ENCODE measurements around the gene ELP2. TPM values are rescaled to one million over a fixed set of nuclear protein-coding genes. Genes with fewer than 3 reads are reported as not detected.
"Not testable (repeated sequence)": the region's sequence is repeated elsewhere in the genome, so short reads cannot be mapped to it uniquely, and the experiment has no call there.

Gene ELP2
- polyA plus RNA-seq, 3 donors from 2014 or later, result 44.6 to 57.3 (median 48.3) TPM

GRCh38 chr18:36153771-36154170 lies 24.1 kb downstream of the ELP2 start:
- Mint-ChIP-seq H3K27me3 (ENCODE audit: low read depth in 3 of 3) (peaks cover 0 to 2% (median 0%) of the 10 kb centered on the region in 3 donors), H3K4me3 (no peak overlapping the region), H3K27ac (no peak overlapping the region), H3K9me3 (no peaks in the 10 kb centered on the region), H3K4me1 (peaks cover 4 to 12% of the 10 kb centered on the region in 2 donors), H3K36me3 (peaks cover 20 to 49% (median 48%) of the 10 kb centered on the region in 3 donors)
- DNase-seq, result no peak

DNA sequence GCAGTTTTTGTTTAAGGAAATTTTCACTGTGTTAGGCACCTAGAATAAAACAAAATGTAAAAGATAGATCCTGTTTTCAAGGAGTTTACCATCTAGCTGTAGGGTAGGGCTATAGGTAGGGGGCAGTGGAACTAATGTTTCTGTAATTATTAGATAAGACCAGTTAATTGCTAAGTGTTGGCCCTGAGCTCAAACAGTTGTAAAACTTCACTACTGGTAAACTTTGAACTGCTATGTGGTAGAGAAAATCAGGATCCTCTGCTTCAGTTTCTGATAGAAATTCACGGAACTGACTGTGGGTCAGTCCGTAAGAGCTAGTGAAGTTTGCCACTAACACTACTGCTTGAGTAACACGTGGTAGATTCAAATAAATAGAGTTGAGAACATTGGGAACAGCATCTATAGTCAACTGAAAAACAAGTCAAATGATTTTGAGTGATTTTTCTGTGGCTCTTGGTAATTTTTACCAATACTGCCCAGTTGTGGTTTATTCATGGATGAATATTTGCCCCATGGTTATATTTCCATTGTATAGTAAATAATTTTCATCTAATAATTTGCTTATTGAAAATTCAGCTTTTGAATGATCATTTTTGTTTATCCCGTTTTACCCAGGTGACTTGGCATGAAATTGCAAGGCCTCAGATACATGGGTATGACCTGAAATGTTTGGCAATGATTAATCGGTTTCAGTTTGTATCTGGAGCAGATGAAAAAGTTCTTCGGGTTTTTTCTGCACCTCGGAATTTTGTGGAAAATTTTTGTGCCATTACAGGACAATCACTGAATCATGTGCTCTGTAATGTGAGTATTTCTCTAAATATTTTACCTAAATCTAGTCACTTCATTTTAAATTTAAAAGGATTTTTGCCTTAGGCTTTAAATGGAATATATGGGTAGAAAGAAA lies 26.4 kb downstream of the ELP2 start:
- DNase-seq, result no peak
- H3K4me1 Mint-ChIP-seq, result peaks cover 5 to 12% of the 10 kb centered on the region in 2 donors
- peaks cover 27 to 50% (median 49%) of the 10 kb centered on the region in 3 donors for H3K36me3 Mint-ChIP-seq
- H3K27ac Mint-ChIP-seq, result no peak overlapping the region
- H3K4me3 Mint-ChIP-seq, result no peak overlapping the region
- H3K27me3 Mint-ChIP-seq (ENCODE audit: low read depth in 3 of 3), result peaks cover 0 to 2% (median 0%) of the 10 kb centered on the region in 3 donors
- H3K9me3 Mint-ChIP-seq, result no peaks in the 10 kb centered on the region

DNA sequence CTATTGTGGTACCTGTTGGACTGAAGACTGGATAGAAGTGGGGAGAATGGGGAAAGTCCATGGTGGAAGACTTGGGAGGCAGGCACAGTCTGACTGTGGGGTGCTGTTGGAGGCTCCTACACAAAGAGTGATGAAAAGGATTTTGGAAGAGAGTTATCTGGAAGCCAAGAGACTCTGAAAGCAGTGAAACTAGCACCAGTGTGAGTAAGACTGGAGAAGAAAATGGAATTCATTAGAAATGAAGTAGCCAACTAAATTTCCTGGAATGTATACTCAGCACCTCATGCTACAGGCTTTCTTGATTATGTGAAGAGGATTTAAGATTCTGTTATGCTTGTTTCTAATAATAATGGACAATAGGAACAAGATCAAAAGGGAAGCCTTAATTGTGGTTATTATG lies 27.7 kb downstream of the ELP2 start:
- Mint-ChIP-seq H3K9me3 (no peaks in the 10 kb centered on the region), H3K27me3 (ENCODE audit: low read depth in 3 of 3) (peaks cover 0 to 2% (median 0%) of the 10 kb centered on the region in 3 donors), H3K27ac (peak overlapping the region in 1 of 6 donors; percentile 7), H3K4me1 (peaks cover 6 to 12% of the 10 kb centered on the region in 2 donors), H3K36me3 (peaks cover 31 to 54% (median 48%) of the 10 kb centered on the region in 3 donors), H3K4me3 (no peak overlapping the region)
- no peak for DNase-seq

GRCh38 chr18:36158266-36158867 lies 28.7 kb downstream of the ELP2 start:
- no peak for DNase-seq
- Mint-ChIP-seq H3K4me1 (peaks cover 6 to 12% of the 10 kb centered on the region in 2 donors), H3K36me3 (peaks cover 29 to 47% (median 46%) of the 10 kb centered on the region in 3 donors), H3K27ac (peak overlapping the region in 5 of 6 donors; percentile 15 to 68 (median 65)), H3K27me3 (ENCODE audit: low read depth in 3 of 3) (peaks cover 0 to 2% (median 0%) of the 10 kb centered on the region in 3 donors), H3K4me3 (no peak overlapping the region), H3K9me3 (no peaks in the 10 kb centered on the region)

DNA sequence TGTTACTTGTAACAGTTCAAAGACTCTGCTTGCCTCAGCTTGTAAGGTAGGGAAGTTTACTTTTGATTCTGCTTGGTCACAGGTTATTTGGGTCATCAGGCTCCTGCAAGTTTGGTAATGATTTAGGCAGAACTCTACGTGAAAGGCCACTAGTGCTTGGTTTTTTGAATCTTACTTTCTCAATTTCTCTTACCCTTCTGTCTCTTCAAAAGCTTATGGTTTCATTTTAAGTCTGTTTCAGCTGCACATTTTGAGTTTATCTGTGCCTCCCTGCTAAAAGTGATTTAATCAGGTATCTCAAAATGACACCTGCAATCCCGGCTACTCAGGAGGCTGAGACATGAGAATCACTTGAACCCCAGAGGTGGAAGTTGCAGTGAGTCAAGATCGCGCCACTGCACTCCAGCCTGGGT lies 31.3 kb downstream of the ELP2 start:
- Mint-ChIP-seq H3K27ac (no peak overlapping the region), H3K36me3 (peaks cover 24 to 54% (median 35%) of the 10 kb centered on the region in 3 donors), H3K4me3 (no peak overlapping the region), H3K27me3 (ENCODE audit: low read depth in 3 of 3) (peaks cover 0 to 3% (median 2%) of the 10 kb centered on the region in 3 donors), H3K4me1 (peaks cover 6 to 12% of the 10 kb centered on the region in 2 donors), H3K9me3 (no peaks in the 10 kb centered on the region)
- no peak for DNase-seq

- H3K36me3 Mint-ChIP-seq, result peaks cover 31 to 54% (median 37%) of the 10 kb centered on the region in 3 donors
- H3K27me3 Mint-ChIP-seq (ENCODE audit: low read depth in 3 of 3), result peaks cover 0 to 3% (median 2%) of the 10 kb centered on the region in 3 donors
- H3K4me3 Mint-ChIP-seq, result no peak overlapping the region
- no peak overlapping the region for H3K27ac Mint-ChIP-seq
- H3K9me3 Mint-ChIP-seq, result no peaks in the 10 kb centered on the region
- no peak for DNase-seq
- peaks cover 5 to 6% of the 10 kb centered on the region in 2 donors for H3K4me1 Mint-ChIP-seq
Measured at GRCh38 chr18:36162981-36163380, 33.3 kb downstream of the ELP2 start.

DNA sequence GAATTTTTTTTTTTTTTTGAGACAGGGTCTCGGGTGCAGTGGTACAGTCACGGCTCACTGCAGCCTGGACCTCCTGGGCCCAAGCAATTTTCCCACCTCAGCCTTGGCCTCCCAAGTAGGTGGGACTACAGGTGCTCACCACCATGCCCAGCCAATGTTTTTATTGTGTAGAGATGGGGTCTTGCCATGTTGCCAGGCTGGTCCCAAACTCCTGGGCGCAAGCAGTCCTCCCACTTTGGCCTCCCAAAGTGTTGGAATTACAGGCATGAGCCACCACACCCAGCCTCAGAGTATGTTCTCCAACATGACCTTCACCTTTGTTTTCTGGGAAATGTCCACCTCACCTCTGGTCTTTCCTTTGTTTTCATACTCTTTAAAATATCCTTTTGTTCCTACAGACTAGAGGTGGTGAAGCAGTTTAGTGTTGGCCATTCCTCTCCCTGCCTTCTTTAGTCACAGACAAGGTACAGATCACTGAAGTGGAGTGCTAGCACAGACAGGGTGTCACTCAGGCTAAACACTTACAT lies 38.1 kb downstream of the ELP2 start:
- H3K4me1 Mint-ChIP-seq, result no peaks in the 10 kb centered on the region
- no peak overlapping the region for H3K4me3 Mint-ChIP-seq
- no peak overlapping the region for H3K27ac Mint-ChIP-seq
- H3K36me3 Mint-ChIP-seq, result peaks cover 27 to 59% (median 28%) of the 10 kb centered on the region in 3 donors
- no peak for DNase-seq
- peaks cover 0 to 3% (median 3%) of the 10 kb centered on the region in 3 donors for H3K27me3 Mint-ChIP-seq (ENCODE audit: low read depth in 3 of 3)
- no peaks in the 10 kb centered on the region for H3K9me3 Mint-ChIP-seq

DNA sequence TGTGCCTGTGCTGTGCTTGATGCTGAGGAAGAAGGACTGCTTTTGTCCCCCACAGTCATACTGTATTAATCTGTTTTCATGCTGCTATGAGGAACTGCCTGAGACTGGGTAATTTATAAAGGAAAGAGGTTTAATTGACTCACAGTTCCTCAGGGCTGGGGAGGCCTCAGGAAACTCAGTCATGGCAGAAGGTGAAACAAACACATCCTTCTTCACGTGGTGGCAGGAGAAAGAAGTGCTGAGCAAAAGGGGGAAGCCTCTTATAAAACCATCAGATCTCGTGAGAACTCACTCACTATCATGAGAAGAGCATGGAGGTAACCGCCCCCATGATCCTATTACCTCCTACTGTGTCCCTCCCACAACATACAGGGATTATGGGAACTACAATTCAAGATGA lies 38.6 kb downstream of the ELP2 start:
- H3K4me3 Mint-ChIP-seq; H3K27me3 Mint-ChIP-seq (ENCODE audit: low read depth in 3 of 3); H3K4me1 Mint-ChIP-seq; DNase-seq; H3K9me3 Mint-ChIP-seq; H3K27ac Mint-ChIP-seq: not testable (repeated sequence)
- H3K36me3 Mint-ChIP-seq, result peaks cover 27 to 56% (median 28%) of the 10 kb centered on the region in 3 donors

GRCh38 chr18:36169938-36170337 lies 40.2 kb downstream of the ELP2 start:
- DNase-seq, result no peak
- H3K9me3 Mint-ChIP-seq, result no peaks in the 10 kb centered on the region
- H3K27me3 Mint-ChIP-seq (ENCODE audit: low read depth in 3 of 3), result peaks cover 0 to 3% (median 3%) of the 10 kb centered on the region in 3 donors
- no peaks in the 10 kb centered on the region for H3K4me1 Mint-ChIP-seq
- no peak overlapping the region for H3K4me3 Mint-ChIP-seq
- H3K27ac Mint-ChIP-seq, result no peak overlapping the region
- peaks cover 25 to 53% (median 30%) of the 10 kb centered on the region in 3 donors for H3K36me3 Mint-ChIP-seq

GRCh38 chr18:36175481-36175880 lies 45.8 kb downstream of the ELP2 start:
- Mint-ChIP-seq H3K36me3 (peaks cover 24 to 58% (median 27%) of the 10 kb centered on the region in 3 donors), H3K4me3 (no peak overlapping the region), H3K27ac (peak overlapping the region in 2 of 6 donors; percentile 7 to 32), H3K27me3 (ENCODE audit: low read depth in 3 of 3) (no peaks in the 10 kb centered on the region), H3K9me3 (peaks cover 0 to 1% (median 0%) of the 10 kb centered on the region in 6 donors), H3K4me1 (peaks cover 0 to 13% of the 10 kb centered on the region in 2 donors)
- no peak for DNase-seq

DNA sequence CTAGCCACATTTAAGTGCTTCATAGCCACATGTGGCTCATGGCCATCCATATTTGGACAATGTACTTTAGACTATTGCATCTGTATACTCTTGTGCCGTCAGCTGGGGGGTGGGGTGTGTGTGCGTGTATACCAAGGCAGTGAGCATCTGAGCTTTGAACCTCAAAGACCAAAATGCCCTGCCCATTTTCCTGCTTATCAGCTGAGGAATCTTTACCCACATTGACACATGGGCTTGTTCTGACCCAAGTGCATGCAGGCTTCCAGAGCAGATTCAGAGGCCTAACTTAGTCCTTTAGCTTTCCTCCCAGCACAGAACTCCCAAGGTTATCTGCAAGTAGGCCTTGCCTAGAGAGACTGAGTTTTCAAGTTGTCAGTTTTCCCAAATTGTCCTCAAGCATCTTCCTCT lies 46.5 kb downstream of the ELP2 start:
- no peak for DNase-seq
- Mint-ChIP-seq H3K9me3 (peaks cover 0 to 1% (median 0%) of the 10 kb centered on the region in 6 donors), H3K27me3 (ENCODE audit: low read depth in 3 of 3) (no peaks in the 10 kb centered on the region), H3K4me1 (peaks cover 0 to 13% of the 10 kb centered on the region in 2 donors), H3K27ac (peak overlapping the region in 1 of 6 donors; percentile 3), H3K4me3 (no peak overlapping the region), H3K36me3 (peaks cover 20 to 51% (median 27%) of the 10 kb centered on the region in 3 donors)

DNA sequence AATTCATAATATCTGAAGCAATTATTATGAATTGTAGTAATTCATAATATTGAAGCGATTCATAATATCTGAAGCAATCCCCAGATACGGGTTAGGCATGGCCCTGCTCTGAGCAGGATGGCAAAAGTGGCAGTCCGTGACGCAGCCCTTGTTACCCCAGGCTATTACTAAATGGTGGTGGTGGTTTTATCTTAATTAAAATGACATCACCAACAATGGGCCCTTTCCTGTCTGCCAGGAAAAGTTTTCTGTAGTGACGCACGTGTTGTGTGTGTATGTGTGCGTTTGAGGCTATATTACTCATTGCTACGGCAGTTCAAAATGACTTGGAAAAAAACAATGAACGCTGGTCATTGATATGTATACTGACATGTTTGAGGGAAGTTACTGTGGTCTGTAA lies 47.0 kb downstream of the ELP2 start:
- DNase-seq, result no peak
- Mint-ChIP-seq H3K36me3 (peaks cover 20 to 49% (median 27%) of the 10 kb centered on the region in 3 donors), H3K27me3 (ENCODE audit: low read depth in 3 of 3) (no peaks in the 10 kb centered on the region), H3K27ac (no peak overlapping the region), H3K9me3 (peaks cover 0 to 1% (median 0%) of the 10 kb centered on the region in 6 donors), H3K4me3 (no peak overlapping the region), H3K4me1 (peaks cover 0 to 13% of the 10 kb centered on the region in 2 donors)

GRCh38 chr18:36177913-36178312 lies 48.2 kb downstream of the ELP2 start:
- peaks cover 0 to 2% (median 0%) of the 10 kb centered on the region in 3 donors for H3K27me3 Mint-ChIP-seq (ENCODE audit: low read depth in 3 of 3)
- peaks cover 0 to 13% of the 10 kb centered on the region in 2 donors for H3K4me1 Mint-ChIP-seq
- peaks cover 0 to 1% (median 0%) of the 10 kb centered on the region in 6 donors for H3K9me3 Mint-ChIP-seq
- peaks cover 16 to 46% (median 23%) of the 10 kb centered on the region in 3 donors for H3K36me3 Mint-ChIP-seq
- no peak overlapping the region for H3K4me3 Mint-ChIP-seq
- DNase-seq, result no peak
- peak overlapping the region in 1 of 6 donors; percentile 18 for H3K27ac Mint-ChIP-seq

Measured in immature natural killer cell (primary cell).